Lung (tissue), 12 donors: ENCODE data around the gene CPED1. TPM values are rescaled to one million over a fixed set of nuclear protein-coding genes. Genes with fewer than 3 reads are reported as not detected.

Source experiments
- ATAC-seq: fragments of 200-7000 bp; cut with Tn5 transposase; one replicate; pipeline ENCODE4 v1.9.1; 2020; ENCODE audit warnings: moderate number of reproducible peaks; ENCODE audit not compliant: insufficient read depth, low FRiP score
- DNase-seq, 3 donors: peaks; one replicate each; pipeline ENCODE4 v3.0.0-alpha.2; 2013 to 2017
- H3K27ac ChIP-seq, 2 donors: one replicate each; pipeline ENCODE4 v1.5.1; 2013; ENCODE audit warnings: mild to moderate bottlenecking in 2 of 2, moderate library complexity in 2 of 2, control low read depth in 1 of 2, inconsistent platforms in 1 of 2, low read depth in 1 of 2, low read length in 1 of 2
- H3K27me3 ChIP-seq, 3 donors: one replicate each; pipeline ENCODE4 v1.5.1; 2013; ENCODE audit warnings: low read length in 2 of 3; ENCODE audit not compliant: control insufficient read depth in 3 of 3, insufficient read depth in 3 of 3
- H3K36me3 ChIP-seq, 4 donors: one replicate each; pipeline ENCODE4 v1.5.1; 2013; ENCODE audit warnings: low read length in 4 of 4, mild to moderate bottlenecking in 1 of 4, moderate library complexity in 1 of 4; ENCODE audit not compliant: control insufficient read depth in 4 of 4, insufficient read depth in 4 of 4
- H3K4me1 ChIP-seq, 5 donors: one replicate each; pipeline ENCODE4 v1.5.1; 2013; ENCODE audit warnings: low read length in 5 of 5, mild to moderate bottlenecking in 2 of 5, moderate library complexity in 1 of 5; ENCODE audit not compliant: control insufficient read depth in 5 of 5, insufficient read depth in 5 of 5
- H3K4me3 ChIP-seq: one replicate; pipeline ENCODE4 v1.5.1; 2013; ENCODE audit warnings: mild to moderate bottlenecking, control low read depth, moderate library complexity
- H3K9ac ChIP-seq, 2 donors: one replicate each; pipeline ENCODE4 v1.5.1; 2013; ENCODE audit warnings: low read length in 2 of 2, control low read depth in 1 of 2; ENCODE audit not compliant: insufficient read depth in 1 of 2
- H3K9me3 ChIP-seq, 4 donors: one replicate each; pipeline ENCODE4 v1.5.1; 2013; ENCODE audit warnings: low read length in 3 of 4, mild to moderate bottlenecking in 1 of 4, moderate library complexity in 1 of 4; ENCODE audit not compliant: control insufficient read depth in 4 of 4, insufficient read depth in 3 of 4
- CTCF ChIP-seq: IDR thresholded peaks from 2 replicates; pipeline ENCODE4 v1.5.1; 2012; ENCODE audit warnings: mild to moderate bottlenecking; ENCODE audit errors: control extremely low read depth, extremely low read depth
- WGBS, 2 donors: extraction: QIAGEN DNeasy Blood & Tissue Kit; methylation state at CpG; one replicate each; pipeline ENCODE4 v1.1.7; 2013; 5-methylcytosine and 5-hydroxymethylcytosine counted together
- polyA plus RNA-seq, 2 donors: library from polyadenylated mRNA; stranded (reverse); fragments of 200-250 nt; gene quantifications; one replicate each; pipeline ENCODE4 v1.2.1, GENCODE V29; 2013
- total RNA-seq, 2 donors: library from RNA; depleted of rRNA in 1 of 2; stranded (reverse); fragments of >200 nt in 1 of 2; gene quantifications; one replicate each; pipeline ENCODE4 v1.2.1, GENCODE V29; 2014 to 2021
- donor health status: control.
- donor health status: control.
- donor health status: Bipolar disorder and iron deficiency.
- donor health status: healthy.
- donor health status: DM: yes; HTN: yes; CAD: no.

The CPED1 gene
- total and polyA plus RNA-seq, 4 donors = 1.8 to 32.3 (median 7.4) TPM

- Histone ChIP-seq H3K9me3 (no peaks in the 10 kb centered on the region), H3K27ac (no peak overlapping the region), H3K9ac (no peak overlapping the region), H3K4me1 (peaks cover 0 to 2% (median 0%) of the 10 kb centered on the region in 5 donors), H3K36me3 (no peaks in the 10 kb centered on the region), H3K4me3 (no peak overlapping the region), H3K27me3 (no peaks in the 10 kb centered on the region)
- DNase-seq (no peak), ATAC-seq (no peak)
- WGBS, 2 donors = 79 to 95% methylated on average over 2 of the region's 2 CpGs
- TF ChIP-seq CTCF = no peak
Measured at GRCh38 chr7:121279060-121279620, 290.6 kb downstream of the CPED1 start.

DNA sequence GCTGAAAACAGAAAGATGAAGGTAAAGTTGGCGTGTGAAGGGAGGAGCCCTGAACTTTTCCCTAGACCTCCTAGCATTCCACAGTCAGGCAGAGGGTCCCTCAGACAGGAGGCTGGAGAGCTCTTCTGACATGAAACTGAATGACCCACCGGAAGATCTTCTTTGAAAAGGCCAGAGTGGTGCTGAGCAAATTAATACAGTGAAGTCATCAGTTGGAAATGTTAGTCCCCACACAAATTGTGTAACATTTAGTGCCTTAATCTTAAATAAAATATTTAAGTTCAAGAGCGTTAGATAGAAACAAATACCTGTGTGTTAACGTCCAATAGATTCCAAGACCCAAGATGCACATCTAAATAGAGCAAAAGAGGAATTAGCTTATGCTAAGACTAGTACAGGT lies 291.3 kb downstream of the CPED1 start:
- no peak for TF ChIP-seq CTCF
- DNase-seq (no peak), ATAC-seq (no peak)
- H3K36me3 ChIP-seq = no peaks in the 10 kb centered on the region
- H3K9ac ChIP-seq = no peak overlapping the region
- H3K27me3 ChIP-seq = no peaks in the 10 kb centered on the region
- no peak overlapping the region for H3K4me3 ChIP-seq
- 79 to 84% methylated on average over 4 of the region's 4 CpGs for WGBS, 2 donors
- peaks cover 0 to under 1% (median 0%) of the 10 kb centered on the region in 4 donors for H3K9me3 ChIP-seq
- H3K27ac ChIP-seq = no peak overlapping the region
- H3K4me1 ChIP-seq = peaks cover 0 to 2% (median 0%) of the 10 kb centered on the region in 5 donors

- H3K27ac ChIP-seq = no peak overlapping the region
- H3K36me3 ChIP-seq = no peaks in the 10 kb centered on the region
- DNase-seq (no peak), ATAC-seq (no peak)
- no peaks in the 10 kb centered on the region for H3K27me3 ChIP-seq
- H3K9ac ChIP-seq = no peak overlapping the region
- H3K9me3 ChIP-seq = peaks cover 0 to 4% (median 1%) of the 10 kb centered on the region in 4 donors
- 81 to 91% methylated on average over 1 of the region's 1 CpG for WGBS, 2 donors
- H3K4me1 ChIP-seq = peaks cover 0 to 2% (median 0%) of the 10 kb centered on the region in 5 donors
- TF ChIP-seq CTCF = no peak
- no peak overlapping the region for H3K4me3 ChIP-seq
Measured at GRCh38 chr7:121280656-121281055, 292.1 kb downstream of the CPED1 start.

- Histone ChIP-seq H3K27ac (no peak overlapping the region), H3K4me3 (no peak overlapping the region), H3K4me1 (peaks cover 0 to 2% (median 0%) of the 10 kb centered on the region in 5 donors), H3K9me3 (peaks cover 0 to 4% (median 1%) of the 10 kb centered on the region in 4 donors), H3K9ac (no peak overlapping the region), H3K27me3 (no peaks in the 10 kb centered on the region), H3K36me3 (peaks cover 0 to 5% (median 2%) of the 10 kb centered on the region in 4 donors)
- DNase-seq (no peak), ATAC-seq (no peak)
- TF ChIP-seq CTCF = no peak
- 55 to 74% methylated on average over 3 of the region's 3 CpGs for WGBS, 2 donors
Measured at GRCh38 chr7:121282129-121282528, 293.6 kb downstream of the CPED1 start.
